Neuronal stem cell (in vitro differentiated cells): ENCODE results near the gene APOC1.

ENCODE experiments used
- DNase-seq: peaks from one replicate; pipeline ENCODE4 v3.0.0-alpha.2; 2013; ENCODE audit warnings: low spot score
- H2AFZ ChIP-seq: one replicate; pipeline ENCODE4 v1.6.1; 2013; ENCODE audit warnings: mild to moderate bottlenecking, low read length, inconsistent platforms
- H2AK5ac ChIP-seq: 2 replicates; pipeline ENCODE4 v1.6.1; 2013; ENCODE audit warnings: low read depth, mild to moderate bottlenecking, inconsistent platforms, low read length, moderate library complexity, mixed read lengths
- H2BK120ac ChIP-seq: 2 replicates; pipeline ENCODE4 v1.6.1; 2013; ENCODE audit warnings: low read depth, mild to moderate bottlenecking, inconsistent platforms, low read length, moderate library complexity, mixed read lengths
- H2BK12ac ChIP-seq: one replicate; pipeline ENCODE4 v1.6.1; 2013; ENCODE audit warnings: low read length, inconsistent platforms
- H2BK15ac ChIP-seq: 2 replicates; pipeline ENCODE4 v1.6.1; 2013; ENCODE audit warnings: mild to moderate bottlenecking, low read length, inconsistent platforms, mixed read lengths
- H2BK5ac ChIP-seq: one replicate; pipeline ENCODE4 v1.6.1; 2013; ENCODE audit warnings: inconsistent platforms, mild to moderate bottlenecking, low read length, moderate library complexity
- H3K14ac ChIP-seq: one replicate; pipeline ENCODE4 v1.6.1; 2013; ENCODE audit warnings: low read length, inconsistent platforms
- H3K18ac ChIP-seq: 2 replicates; pipeline ENCODE4 v1.6.1; 2013; ENCODE audit warnings: low read length, inconsistent platforms
- H3K23ac ChIP-seq: 2 replicates; pipeline ENCODE4 v1.6.1; 2013; ENCODE audit warnings: low read depth, mild to moderate bottlenecking, mixed read lengths, low read length, inconsistent platforms; ENCODE audit not compliant: poor library complexity
- H3K27ac ChIP-seq: replicated peaks from 3 replicates; pipeline ENCODE4 v1.5.1; 2013; ENCODE audit warnings: low read length, inconsistent platforms
- H3K27me3 ChIP-seq, 3 experiments: 2 replicates each; pipeline ENCODE4 v1.6.1; 2013; ENCODE audit warnings: low read length in 3 of 3, mild to moderate bottlenecking in 2 of 3, inconsistent platforms in 1 of 3, low read depth in 1 of 3, mixed read lengths in 1 of 3, moderate library complexity in 1 of 3; ENCODE audit not compliant: control insufficient read depth in 3 of 3, insufficient read depth in 3 of 3
- H3K36me3 ChIP-seq, 2 donors: replicated peaks in 1 of 2; 2 replicates each; pipeline ENCODE4 v1.6.1; 2013; ENCODE audit warnings: low read length in 2 of 2; ENCODE audit not compliant: control insufficient read depth in 2 of 2, insufficient read depth in 2 of 2
- H3K4ac ChIP-seq: 2 replicates; pipeline ENCODE4 v1.6.1; 2013; ENCODE audit warnings: inconsistent platforms, mild to moderate bottlenecking, low read length, moderate library complexity
- H3K4me1 ChIP-seq, 2 donors: 1 replicate in 1 of 2; 2 replicates in 1 of 2; pipeline ENCODE4 v1.6.1; 2013; ENCODE audit warnings: low read length in 2 of 2, low read depth in 1 of 2; ENCODE audit not compliant: control insufficient read depth in 2 of 2, insufficient read depth in 1 of 2
- H3K4me2 ChIP-seq: one replicate; pipeline ENCODE4 v1.6.1; 2013; ENCODE audit warnings: mild to moderate bottlenecking, low read length, inconsistent platforms; ENCODE audit not compliant: insufficient read depth, poor library complexity, severe bottlenecking
- H3K4me3 ChIP-seq, 2 donors: 2 replicates each; pipeline ENCODE4 v1.5.1; 2013; ENCODE audit warnings: low read length in 2 of 2, mild to moderate bottlenecking in 2 of 2, inconsistent platforms in 1 of 2, moderate library complexity in 1 of 2
- H3K79me1 ChIP-seq: one replicate; pipeline ENCODE4 v1.6.1; 2013; ENCODE audit warnings: low read depth, mild to moderate bottlenecking, inconsistent platforms, low read length, moderate library complexity
- H3K9ac ChIP-seq: one replicate; pipeline ENCODE4 v1.6.1; 2013; ENCODE audit warnings: mild to moderate bottlenecking, low read depth, low read length, inconsistent platforms; ENCODE audit not compliant: poor library complexity
- H3K9me3 ChIP-seq, 2 donors: replicated peaks in 1 of 2; 2 replicates each; pipeline versions ENCODE3 to v1.6.1; 2013; ENCODE audit warnings: low read length in 2 of 2, mild to moderate bottlenecking in 2 of 2, inconsistent platforms in 1 of 2, low read depth in 1 of 2, mixed read lengths in 1 of 2, moderate library complexity in 1 of 2; ENCODE audit not compliant: control insufficient read depth in 2 of 2, insufficient read depth in 1 of 2
- H4K8ac ChIP-seq: one replicate; pipeline ENCODE4 v1.6.1; 2013; ENCODE audit warnings: low read depth, mild to moderate bottlenecking, inconsistent platforms, low read length, moderate library complexity
- H4K91ac ChIP-seq: one replicate; pipeline ENCODE4 v1.6.1; 2013; ENCODE audit warnings: low read length, low read depth, mild to moderate bottlenecking, inconsistent platforms; ENCODE audit not compliant: poor library complexity
- WGBS, 2 donors: extraction: QIAGEN DNeasy Blood & Tissue Kit; methylation state at CpG; one replicate each; pipeline ENCODE4 v1.1.7; 2013; ENCODE audit warnings: missing lambda C conversion rate in 2 of 2, mixed read lengths in 1 of 2; ENCODE audit not compliant: insufficient read length in 2 of 2, insufficient replicate concordance in 1 of 2; ENCODE audit errors: extremely low coverage in 2 of 2; 5-methylcytosine and 5-hydroxymethylcytosine counted together

Gene APOC1

DNA sequence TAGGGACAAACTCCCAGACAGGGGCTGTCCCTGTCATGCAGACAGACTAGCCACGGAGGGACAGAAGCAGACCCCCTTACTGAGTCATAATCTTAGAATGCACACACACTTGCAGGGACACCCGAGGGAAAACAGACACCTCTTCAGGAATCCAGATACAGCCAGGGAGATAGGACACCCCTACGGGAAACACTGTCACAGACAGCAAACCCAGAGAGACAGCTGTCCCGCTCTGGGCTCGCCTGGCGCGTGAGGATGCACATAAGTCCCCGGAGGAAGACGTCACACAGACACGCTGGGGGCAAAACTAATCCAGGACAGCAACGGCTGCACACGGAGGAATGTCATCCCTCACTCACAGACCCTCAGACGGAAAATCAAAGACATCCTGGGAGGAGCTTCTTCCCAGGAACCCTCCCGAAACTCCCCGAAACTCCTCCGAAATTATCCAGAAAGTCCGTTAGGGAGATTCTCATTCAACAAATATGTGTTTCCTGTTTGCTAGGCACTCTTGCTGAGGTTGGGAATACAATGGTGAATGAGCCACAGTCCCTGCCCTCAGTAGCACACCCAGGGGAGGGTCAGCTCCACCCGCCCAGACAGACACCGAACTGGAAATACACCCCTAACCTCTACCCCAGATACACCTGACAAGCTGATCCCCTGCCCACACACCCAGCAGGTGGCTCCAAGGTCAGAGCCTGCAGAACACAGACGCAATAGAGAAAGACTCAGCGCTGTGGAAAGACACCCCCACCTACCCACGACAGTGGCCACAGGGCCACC is 38.5 kb upstream of the APOC1 start:
- Histone ChIP-seq H2BK5ac (no peak overlapping the region), H3K14ac (no peak overlapping the region), H3K18ac (no peak overlapping the region), H3K9ac (peak overlapping the region; percentile 7), H3K79me1 (peaks cover 17% of the 10 kb centered on the region), H2BK15ac (no peak overlapping the region), H2BK12ac (no peak overlapping the region), H2AK5ac (no peak overlapping the region), H3K4ac (no peak overlapping the region), H2BK120ac (no peak overlapping the region), H3K23ac (no peak overlapping the region), H4K8ac (no peak overlapping the region), H3K4me2 (no peak overlapping the region), H3K27me3 (no peaks in the 10 kb centered on the region), H3K9me3 (no peaks in the 10 kb centered on the region), H2AFZ (no peak overlapping the region), H4K91ac (no peak overlapping the region), H3K4me3 (no peak overlapping the region), H3K36me3 (peaks cover 72 to 89% of the 10 kb centered on the region in 2 donors), H3K27ac (no peak overlapping the region), H3K4me1 (no peaks in the 10 kb centered on the region)
- WGBS, 2 donors: no CpG with 5 or more reads among the region's 22 CpGs
- no peak for DNase-seq

DNA sequence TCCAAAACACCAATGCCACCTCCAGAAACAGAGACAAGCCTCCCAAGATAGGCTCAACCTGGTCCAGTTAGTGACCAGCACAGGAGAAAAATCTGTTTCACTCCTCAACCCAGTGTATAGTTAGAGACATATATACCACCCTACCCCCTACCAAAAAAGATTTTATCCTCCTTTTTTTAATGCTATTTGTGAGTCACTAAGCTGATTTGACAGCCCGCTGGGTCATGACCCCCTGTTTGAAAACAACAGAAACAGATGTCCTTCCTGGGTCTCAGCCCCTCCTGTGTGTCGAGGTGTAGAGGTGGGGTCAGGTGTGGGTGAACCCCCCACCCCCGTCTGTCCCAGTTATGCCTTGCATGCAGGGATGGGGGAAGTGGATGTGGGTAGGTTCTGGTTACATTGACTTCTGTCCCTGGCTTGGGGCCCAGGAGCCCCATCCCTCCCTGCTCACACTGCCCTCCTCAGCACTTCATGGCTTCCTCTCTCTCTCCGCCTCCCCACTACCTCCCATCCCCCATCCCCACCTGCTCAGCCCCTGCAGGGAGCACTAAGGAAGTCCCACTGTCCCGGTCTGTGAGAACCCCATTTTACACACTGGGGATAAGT is 37.4 kb upstream of the APOC1 start:
- no peak overlapping the region for H2BK120ac ChIP-seq
- no peak overlapping the region for H3K4me3 ChIP-seq
- no peak overlapping the region for H3K27ac ChIP-seq
- no peaks in the 10 kb centered on the region for H3K27me3 ChIP-seq
- no peak overlapping the region for H2AK5ac ChIP-seq
- peaks cover 71 to 81% of the 10 kb centered on the region in 2 donors for H3K36me3 ChIP-seq
- H3K4ac ChIP-seq: no peak overlapping the region
- peaks cover 15% of the 10 kb centered on the region for H3K79me1 ChIP-seq
- H3K4me2 ChIP-seq: no peak overlapping the region
- H4K91ac ChIP-seq: no peak overlapping the region
- no peak overlapping the region for H4K8ac ChIP-seq
- no peak overlapping the region for H2BK12ac ChIP-seq
- H2BK5ac ChIP-seq: no peak overlapping the region
- peak overlapping the region; percentile 32 for H3K9ac ChIP-seq
- no peak overlapping the region for H3K14ac ChIP-seq
- H2BK15ac ChIP-seq: no peak overlapping the region
- H3K4me1 ChIP-seq: no peaks in the 10 kb centered on the region
- no peak overlapping the region for H3K18ac ChIP-seq
- no peaks in the 10 kb centered on the region for H3K9me3 ChIP-seq
- no peak overlapping the region for H3K23ac ChIP-seq
- WGBS, 2 donors: no CpG with 5 or more reads among the region's 5 CpGs
- no peak for DNase-seq
- H2AFZ ChIP-seq: no peak overlapping the region

GRCh38 chr19:44878120-44878865 is 36.1 kb upstream of the APOC1 start:
- Histone ChIP-seq H3K9ac (no peak overlapping the region), H3K27ac (no peak overlapping the region), H3K4ac (no peak overlapping the region), H3K4me3 (no peak overlapping the region), H3K36me3 (peaks cover 62 to 76% of the 10 kb centered on the region in 2 donors), H4K8ac (no peak overlapping the region), H2BK5ac (no peak overlapping the region), H3K9me3 (no peaks in the 10 kb centered on the region), H2AK5ac (no peak overlapping the region), H3K23ac (no peak overlapping the region), H3K14ac (no peak overlapping the region), H2BK120ac (no peak overlapping the region), H3K18ac (no peak overlapping the region), H3K27me3 (no peaks in the 10 kb centered on the region), H2AFZ (no peak overlapping the region), H3K4me2 (no peak overlapping the region), H2BK12ac (no peak overlapping the region), H3K79me1 (peaks cover 12% of the 10 kb centered on the region), H2BK15ac (no peak overlapping the region), H3K4me1 (no peaks in the 10 kb centered on the region), H4K91ac (no peak overlapping the region)
- no CpG with 5 or more reads among the region's 26 CpGs for WGBS, 2 donors
- no peak for DNase-seq
